ENCODE measurements around the gene NCKAP5. TPM values are rescaled to one million over a fixed set of nuclear protein-coding genes. Genes with fewer than 3 reads are reported as not detected.

NCKAP5 gene
- total RNA-seq, 4 donors from 2014 or later: 0.03 to 0.55 (median 0.33) TPM

GRCh38 chr2:132793532-132793931 is 774.7 kb downstream of the NCKAP5 start:
- intact Hi-C loops (cut with DNase I; ENCODE audit: low total_unique reads): no loop called here
- DNase-seq (no peak), ATAC-seq (no peak)
- in situ Hi-C loops (cut with MboI; ENCODE audit: low sequenced_read_pairs in 4 of 4): no loop called here
- no peaks in the 10 kb centered on the region for H3K36me3 ChIP-seq
- no peaks in the 10 kb centered on the region for H3K27me3 ChIP-seq
- no peaks in the 10 kb centered on the region for H3K4me1 ChIP-seq
- TF ChIP-seq, protein P1, sequence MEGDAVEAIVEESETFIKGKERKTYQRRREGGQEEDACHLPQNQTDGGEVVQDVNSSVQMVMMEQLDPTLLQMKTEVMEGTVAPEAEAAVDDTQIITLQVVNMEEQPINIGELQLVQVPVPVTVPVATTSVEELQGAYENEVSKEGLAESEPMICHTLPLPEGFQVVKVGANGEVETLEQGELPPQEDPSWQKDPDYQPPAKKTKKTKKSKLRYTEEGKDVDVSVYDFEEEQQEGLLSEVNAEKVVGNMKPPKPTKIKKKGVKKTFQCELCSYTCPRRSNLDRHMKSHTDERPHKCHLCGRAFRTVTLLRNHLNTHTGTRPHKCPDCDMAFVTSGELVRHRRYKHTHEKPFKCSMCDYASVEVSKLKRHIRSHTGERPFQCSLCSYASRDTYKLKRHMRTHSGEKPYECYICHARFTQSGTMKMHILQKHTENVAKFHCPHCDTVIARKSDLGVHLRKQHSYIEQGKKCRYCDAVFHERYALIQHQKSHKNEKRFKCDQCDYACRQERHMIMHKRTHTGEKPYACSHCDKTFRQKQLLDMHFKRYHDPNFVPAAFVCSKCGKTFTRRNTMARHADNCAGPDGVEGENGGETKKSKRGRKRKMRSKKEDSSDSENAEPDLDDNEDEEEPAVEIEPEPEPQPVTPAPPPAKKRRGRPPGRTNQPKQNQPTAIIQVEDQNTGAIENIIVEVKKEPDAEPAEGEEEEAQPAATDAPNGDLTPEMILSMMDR (IDR thresholded peaks at IDR 0.05 in 4 of 5, conservative IDR thresholded peaks at IDR 0.05 in 1 of 5): no peak
- no peak for TF ChIP-seq POLR2A (IDR thresholded peaks at IDR 0.05)
- no peaks in the 10 kb centered on the region for H3K9me3 ChIP-seq
- no peak overlapping the region for H3K4me3 ChIP-seq
- H3K27ac ChIP-seq: no peak overlapping the region

- H3K4me1 ChIP-seq: no peaks in the 10 kb centered on the region
- TF ChIP-seq POLR2A (IDR thresholded peaks at IDR 0.05): no peak
- TF ChIP-seq, protein P1 (IDR thresholded peaks at IDR 0.05 in 4 of 5, conservative IDR thresholded peaks at IDR 0.05 in 1 of 5): no peak
- H3K36me3 ChIP-seq: no peaks in the 10 kb centered on the region
- no peaks in the 10 kb centered on the region for H3K27me3 ChIP-seq
- DNase-seq (no peak), ATAC-seq (no peak)
- no peak overlapping the region for H3K4me3 ChIP-seq
- H3K9me3 ChIP-seq: no peaks in the 10 kb centered on the region
- intact Hi-C loops (cut with DNase I; ENCODE audit: low total_unique reads): no loop called here
- no peak overlapping the region for H3K27ac ChIP-seq
- in situ Hi-C loops (cut with MboI; ENCODE audit: low sequenced_read_pairs in 4 of 4): no loop called here
Observed at GRCh38 chr2:132790207-132790785, 778.0 kb downstream of the NCKAP5 start.

DNA sequence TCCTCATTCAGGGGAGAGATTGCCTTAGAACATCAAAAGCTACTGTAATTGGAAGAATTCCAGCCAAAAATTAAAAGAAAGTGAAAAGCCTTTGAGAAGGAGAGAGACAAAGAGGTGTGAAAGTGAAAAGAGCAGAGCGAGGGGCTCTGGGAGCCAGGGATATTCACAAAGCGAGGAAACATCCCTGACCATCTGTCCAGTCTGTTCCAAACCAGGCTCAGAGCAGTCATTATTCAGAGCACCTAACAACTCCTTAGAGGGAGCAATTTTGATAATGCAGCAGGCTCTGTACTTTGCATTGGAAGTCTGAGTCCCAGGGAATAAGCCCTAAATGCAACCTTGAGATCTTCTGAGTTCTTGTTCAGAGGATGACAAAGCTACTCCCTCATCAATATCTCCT is 779.2 kb downstream of the NCKAP5 start:
- in situ Hi-C loops (cut with MboI; ENCODE audit: low sequenced_read_pairs in 4 of 4): no loop called here
- DNase-seq (no peak), ATAC-seq (no peak)
- no peaks in the 10 kb centered on the region for H3K36me3 ChIP-seq
- TF ChIP-seq POLR2A (IDR thresholded peaks at IDR 0.05): no peak
- TF ChIP-seq, protein P1 (IDR thresholded peaks at IDR 0.05 in 4 of 5, conservative IDR thresholded peaks at IDR 0.05 in 1 of 5): no peak
- intact Hi-C loops (cut with DNase I; ENCODE audit: low total_unique reads): no loop called here
- H3K27ac ChIP-seq: no peak overlapping the region
- H3K9me3 ChIP-seq: no peaks in the 10 kb centered on the region
- no peaks in the 10 kb centered on the region for H3K4me1 ChIP-seq
- H3K27me3 ChIP-seq: no peaks in the 10 kb centered on the region
- no peak overlapping the region for H3K4me3 ChIP-seq

GRCh38 chr2:132788310-132788838 is 779.9 kb downstream of the NCKAP5 start:
- no peak for TF ChIP-seq POLR2A (IDR thresholded peaks at IDR 0.05)
- TF ChIP-seq, protein P1 (IDR thresholded peaks at IDR 0.05 in 4 of 5, conservative IDR thresholded peaks at IDR 0.05 in 1 of 5): no peak
- no peak overlapping the region for H3K4me3 ChIP-seq
- no peak for ATAC-seq
- no peaks in the 10 kb centered on the region for H3K4me1 ChIP-seq
- DNase-seq: no peak
- H3K36me3 ChIP-seq: no peaks in the 10 kb centered on the region
- in situ Hi-C loops (cut with MboI; ENCODE audit: low sequenced_read_pairs in 4 of 4): no loop called here
- H3K27ac ChIP-seq: no peak overlapping the region
- no peaks in the 10 kb centered on the region for H3K9me3 ChIP-seq
- intact Hi-C loops (cut with DNase I; ENCODE audit: low total_unique reads): no loop called here
- no peaks in the 10 kb centered on the region for H3K27me3 ChIP-seq

- Histone ChIP-seq H3K4me3 (no peak overlapping the region), H3K27me3 (no peaks in the 10 kb centered on the region), H3K4me1 (no peaks in the 10 kb centered on the region), H3K27ac (no peak overlapping the region), H3K9me3 (no peaks in the 10 kb centered on the region), H3K36me3 (no peaks in the 10 kb centered on the region)
- DNase-seq: no peak
- intact Hi-C loops (cut with DNase I; ENCODE audit: low total_unique reads) (no loop called here), in situ Hi-C loops (cut with MboI; ENCODE audit: low sequenced_read_pairs in 4 of 4) (no loop called here)
- no peak for TF ChIP-seq POLR2A (IDR thresholded peaks at IDR 0.05)
- TF ChIP-seq, protein P1 (IDR thresholded peaks at IDR 0.05 in 4 of 5, conservative IDR thresholded peaks at IDR 0.05 in 1 of 5): no peak
- ATAC-seq: no peak
Observed at GRCh38 chr2:132783883-132784282, 784.4 kb downstream of the NCKAP5 start.
